GM18508 (cell line): ENCODE results near the gene ZNF683.
"Not testable (repeated sequence)": the region's sequence is repeated elsewhere in the genome, so short reads cannot be mapped to it uniquely, and the experiment has no call there.

Experiments
- ATAC-seq: cut with Tn5 transposase; IDR thresholded peaks from one replicate; pipeline ENCODE4 v1.9.1; 2021; ENCODE audit warnings: moderate number of reproducible peaks; ENCODE audit not compliant: insufficient read depth, unreplicated experiment

The ZNF683 gene

GRCh38 chr1:26372611-26373010, at the start of gene ZNF683:
Gene ZNF683 (minus strand): TSS chr1:26372750. CDS start chr1:26368571, 4,179 bp downstream.
- not testable (repeated sequence) for ATAC-seq

GRCh38 chr1:26419494-26419893, 46.9 kb upstream of the ZNF683 start:
- no peak for ATAC-seq

- ATAC-seq, result no peak
Observed at GRCh38 chr1:26418865-26419349, 46.4 kb upstream of the ZNF683 start.

- no peak for ATAC-seq
Observed at GRCh38 chr1:26417111-26417759, 44.7 kb upstream of the ZNF683 start.

- no peak for ATAC-seq
Observed at GRCh38 chr1:26413031-26413430, 40.5 kb upstream of the ZNF683 start.

GRCh38 chr1:26412180-26412840, 39.8 kb upstream of the ZNF683 start:
- ATAC-seq, result no peak

- ATAC-seq, result no peak
Observed at GRCh38 chr1:26411624-26412074, 39.1 kb upstream of the ZNF683 start.

- no peak for ATAC-seq
Observed at GRCh38 chr1:26410706-26411623, 38.4 kb upstream of the ZNF683 start, which contains the start of gene LIN28A. Gene LIN28A (plus strand): TSS chr1:26410817. CDS start chr1:26410892, 75 bp downstream.

- no peak for ATAC-seq
Observed at GRCh38 chr1:26409191-26409807, 36.7 kb upstream of the ZNF683 start.

GRCh38 chr1:26408604-26409003, 36.1 kb upstream of the ZNF683 start:
- ATAC-seq, result no peak

GRCh38 chr1:26405281-26405915, 32.8 kb upstream of the ZNF683 start:
- no peak for ATAC-seq

GRCh38 chr1:26404641-26405040, 32.1 kb upstream of the ZNF683 start:
- no peak for ATAC-seq

GRCh38 chr1:26403656-26404055, 31.1 kb upstream of the ZNF683 start:
- ATAC-seq, result no peak

GRCh38 chr1:26401891-26402290, 29.3 kb upstream of the ZNF683 start:
- no peak for ATAC-seq

GRCh38 chr1:26399034-26399433, 26.5 kb upstream of the ZNF683 start:
- ATAC-seq, result no peak

- no peak for ATAC-seq
Observed at GRCh38 chr1:26395754-26396153, 23.2 kb upstream of the ZNF683 start.

GRCh38 chr1:26391450-26391849, 18.9 kb upstream of the ZNF683 start:
- no peak for ATAC-seq

- no peak for ATAC-seq
Observed at GRCh38 chr1:26389604-26390247, 17.2 kb upstream of the ZNF683 start.

GRCh38 chr1:26388791-26389445, 16.4 kb upstream of the ZNF683 start:
- no peak for ATAC-seq
